Fibroblast of skin of right biceps (primary cell): ENCODE measurements around the gene H6PD.
A peak's percentile ranks its signal among the peaks of the same experiment; 100 is the strongest.

Source experiments
- DNase-seq: peaks from one replicate; pipeline ENCODE4 v3.0.0-alpha.2; 2013

H6PD gene

DNA sequence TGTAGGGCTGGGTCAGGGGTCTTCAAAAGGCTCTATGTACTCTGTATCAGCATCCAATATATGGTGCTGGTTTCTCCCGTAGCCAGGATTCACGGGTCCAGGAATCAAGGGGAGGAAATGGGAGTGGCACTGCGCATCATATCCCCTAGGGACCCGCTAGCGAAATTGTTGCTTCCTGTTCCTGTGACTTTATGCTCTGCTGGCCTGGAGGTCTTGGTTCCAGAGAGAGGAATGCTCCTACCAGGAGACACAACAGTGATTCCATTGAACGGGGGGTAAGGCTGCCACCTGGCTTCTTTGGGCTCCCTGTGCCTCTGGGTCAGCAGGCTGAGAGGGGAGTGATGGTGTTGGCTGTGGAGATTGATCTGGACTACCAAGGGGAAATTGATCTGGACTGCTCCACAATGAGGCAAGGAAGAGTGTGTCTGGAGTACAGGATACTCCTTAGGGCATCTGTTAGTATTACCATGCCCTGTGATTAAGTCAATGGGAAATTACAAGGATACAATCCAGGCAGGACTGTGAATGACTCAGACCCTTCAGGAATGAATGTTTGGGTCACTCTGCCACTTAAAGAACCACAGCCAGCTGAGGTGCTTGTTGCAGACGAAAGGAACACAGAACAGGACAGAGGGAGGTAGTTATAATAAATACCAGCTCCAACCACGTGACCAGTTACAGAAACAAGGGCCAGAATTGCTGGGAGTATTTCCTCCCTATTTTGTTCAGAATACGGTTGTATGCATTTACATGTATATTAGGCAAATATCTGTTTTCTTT is 68.4 kb downstream of the H6PD start:
- DNase-seq: peak; percentile 94

DNA sequence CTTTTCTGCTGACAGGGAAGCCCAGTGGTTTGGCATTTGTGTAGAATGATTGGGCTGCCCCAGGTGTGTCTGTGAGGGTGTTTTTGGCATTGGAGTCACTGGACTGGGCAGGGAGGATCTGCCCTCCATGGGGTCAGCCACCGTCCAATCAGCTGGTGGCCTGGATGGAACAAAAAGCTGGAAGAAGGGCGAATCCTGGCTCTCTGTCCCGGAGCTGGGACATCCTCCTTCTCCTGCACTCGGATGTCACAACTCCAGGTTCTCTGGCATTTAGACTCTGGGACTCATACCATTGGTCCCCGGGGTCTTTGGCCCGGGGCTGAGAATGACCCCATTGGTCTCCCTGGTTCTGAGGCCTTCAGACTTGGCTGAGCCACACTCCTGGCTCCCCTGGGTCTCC is 69.3 kb downstream of the H6PD start:
- DNase-seq: no peak

DNA sequence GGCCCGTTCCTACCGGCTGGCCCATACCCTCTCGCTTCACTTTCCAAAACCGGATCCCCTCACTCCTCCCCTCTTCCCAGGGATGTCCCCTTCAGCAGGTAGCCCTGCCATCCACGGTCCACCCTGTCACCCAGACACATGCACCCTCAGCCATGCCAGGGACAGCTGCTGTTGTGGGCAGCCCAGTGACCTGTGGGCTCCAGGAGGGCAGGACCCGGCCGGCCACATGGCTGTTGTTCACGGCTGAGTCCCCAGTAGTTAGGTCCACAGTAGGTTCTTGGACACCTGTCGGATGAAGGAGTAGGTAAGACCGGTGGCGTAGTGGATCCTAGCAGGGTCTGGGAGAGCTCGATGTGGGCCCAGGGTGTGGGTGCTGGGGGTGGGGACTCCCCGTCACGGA is 70.6 kb downstream of the H6PD start:
- no peak for DNase-seq

GRCh38 chr1:9306006-9306405 is 71.4 kb downstream of the H6PD start:
- no peak for DNase-seq

GRCh38 chr1:9307303-9307702 is 72.7 kb downstream of the H6PD start:
- DNase-seq: no peak

GRCh38 chr1:9308236-9308785 is 73.7 kb downstream of the H6PD start:
- no peak for DNase-seq

- no peak for DNase-seq
Measured at GRCh38 chr1:9309080-9309479, 74.5 kb downstream of the H6PD start.

DNA sequence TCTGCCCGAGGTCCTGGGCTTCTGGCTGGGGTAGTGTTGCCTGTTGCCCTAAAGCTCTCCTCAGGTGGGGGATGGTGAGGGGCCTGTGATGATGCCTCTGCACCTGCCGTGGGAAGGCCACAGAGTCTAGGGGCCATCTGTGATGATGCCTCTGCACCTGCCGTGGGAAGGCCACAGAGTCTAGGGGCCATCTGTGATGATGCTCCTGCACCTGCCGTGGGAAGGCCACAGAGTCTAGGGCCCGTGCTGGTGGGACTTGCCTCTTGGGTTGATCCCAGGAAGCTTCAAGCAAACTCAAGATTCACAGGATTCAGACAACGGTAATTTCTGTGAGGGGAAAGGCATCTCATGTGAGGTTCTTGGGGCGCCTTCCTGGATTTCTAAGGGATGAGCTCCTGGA is 75.4 kb downstream of the H6PD start:
- DNase-seq: no peak

GRCh38 chr1:9311029-9311428 is 76.5 kb downstream of the H6PD start:
- no peak for DNase-seq

GRCh38 chr1:9311479-9311878 is 76.9 kb downstream of the H6PD start:
- no peak for DNase-seq

DNA sequence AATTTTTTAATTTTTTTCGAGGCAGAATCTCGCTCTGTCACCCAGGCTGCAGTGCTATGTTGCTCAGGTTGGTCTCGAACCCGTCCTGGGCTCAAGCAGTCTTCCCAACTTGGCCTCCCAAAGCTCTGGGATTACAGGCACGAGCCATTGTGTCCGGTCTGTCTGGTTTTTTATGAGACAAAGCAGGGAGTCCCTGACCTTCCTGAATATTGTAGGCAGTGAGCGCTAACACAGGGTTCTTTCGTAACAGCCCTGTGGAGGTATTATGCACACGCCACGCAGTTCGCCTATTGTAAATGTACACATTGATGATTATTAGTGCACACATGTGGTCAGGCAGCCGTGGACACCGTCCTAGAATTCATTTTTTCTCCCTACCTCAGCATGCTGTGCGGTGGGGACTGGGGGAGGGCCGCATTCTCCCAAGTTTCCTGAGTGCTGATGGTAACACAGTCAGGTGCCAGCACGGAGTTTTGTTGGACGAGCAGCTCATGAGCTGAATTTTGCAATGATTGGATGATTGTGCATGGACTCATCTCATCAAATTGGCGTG is 77.7 kb downstream of the H6PD start:
- no peak for DNase-seq

DNA sequence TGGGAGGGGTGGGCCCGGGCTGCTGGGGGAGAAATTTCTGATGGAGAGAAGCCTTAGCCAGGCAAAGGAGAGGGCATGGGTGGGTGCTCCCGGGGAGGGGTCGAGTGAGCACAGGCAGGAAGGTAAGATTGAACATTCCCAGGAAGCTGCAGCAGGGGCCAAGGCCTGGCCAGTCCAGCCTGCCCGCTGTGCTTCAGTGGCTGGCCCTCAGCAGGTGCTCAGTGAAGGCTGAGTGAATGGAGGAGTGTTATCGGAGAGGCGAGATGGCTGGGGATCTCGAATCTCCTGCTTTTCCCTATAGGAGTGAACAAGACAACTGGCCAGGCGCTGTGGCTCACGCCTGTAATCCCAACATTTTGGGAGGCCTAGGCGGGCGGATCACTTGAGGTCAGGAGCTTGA is 79.0 kb downstream of the H6PD start:
- DNase-seq: no peak

- DNase-seq: no peak
Measured at GRCh38 chr1:9314111-9314510, 79.5 kb downstream of the H6PD start.

DNA sequence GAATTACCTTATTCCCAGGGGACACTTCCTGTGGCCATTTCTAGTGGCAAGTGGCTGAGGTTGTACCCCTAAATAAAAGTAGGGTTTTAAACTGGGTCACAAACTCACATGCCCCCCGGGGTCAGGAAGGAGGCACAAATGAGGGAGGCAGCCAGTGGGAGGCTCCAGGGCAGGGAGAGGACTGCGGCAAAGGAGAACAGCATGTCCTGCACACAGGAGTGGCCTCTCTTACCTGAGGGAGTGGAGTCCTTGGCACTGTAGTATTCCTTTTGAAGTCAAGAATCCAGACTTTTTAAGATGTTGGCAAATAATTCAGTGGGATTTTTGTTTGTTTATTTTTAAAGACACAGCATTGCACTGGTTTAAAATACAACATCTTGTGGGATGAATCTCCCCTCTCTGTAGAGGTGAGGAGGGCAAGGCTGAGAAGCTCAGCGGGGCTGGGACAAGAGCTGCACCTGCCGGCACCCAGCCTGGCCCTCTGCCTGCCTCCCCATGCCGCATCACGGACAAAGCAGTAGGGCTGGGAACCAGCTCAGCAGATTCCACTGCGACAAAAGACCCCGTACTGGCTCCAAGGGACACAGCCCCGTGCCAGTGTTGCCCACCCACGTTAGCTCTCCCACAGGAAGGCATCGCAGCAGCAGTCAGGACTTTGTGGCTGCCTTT is 80.3 kb downstream of the H6PD start:
- DNase-seq: no peak

DNA sequence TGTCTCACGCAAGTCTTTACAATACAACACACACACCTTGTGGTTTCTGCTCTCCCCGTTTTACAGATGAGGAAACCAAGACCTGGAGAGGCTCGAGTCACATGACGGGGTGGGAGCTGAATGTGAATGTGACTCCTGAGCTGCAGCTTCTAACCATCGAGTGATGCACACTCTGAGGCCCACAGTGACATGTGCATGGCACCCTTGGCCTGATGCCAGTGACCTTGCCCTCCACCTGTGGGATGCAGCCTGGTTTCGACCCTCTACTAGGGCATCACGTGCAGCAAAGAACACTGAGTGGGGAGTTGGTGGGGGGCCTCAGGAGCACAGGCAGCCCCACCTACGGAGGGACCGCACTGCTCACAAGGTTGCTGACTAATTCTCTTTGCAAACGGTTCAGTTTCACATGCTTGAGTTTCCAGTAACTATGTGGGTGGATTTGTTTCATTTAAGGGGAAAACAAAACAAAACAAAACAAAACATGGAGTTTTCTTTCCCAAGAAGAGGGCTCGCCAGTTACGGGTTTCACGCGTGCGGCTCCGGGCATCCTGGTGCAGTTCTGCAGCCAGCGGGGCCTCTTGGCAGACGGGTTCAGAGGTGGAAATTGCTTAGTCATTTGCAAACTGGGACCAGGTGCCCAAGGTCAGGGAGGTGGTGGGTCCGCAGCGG is 81.0 kb downstream of the H6PD start:
- peak; percentile 22 for DNase-seq

- DNase-seq: no peak
Measured at GRCh38 chr1:9316080-9316444, 81.5 kb downstream of the H6PD start.

GRCh38 chr1:9316512-9316911 is 81.9 kb downstream of the H6PD start:
- no peak for DNase-seq

DNA sequence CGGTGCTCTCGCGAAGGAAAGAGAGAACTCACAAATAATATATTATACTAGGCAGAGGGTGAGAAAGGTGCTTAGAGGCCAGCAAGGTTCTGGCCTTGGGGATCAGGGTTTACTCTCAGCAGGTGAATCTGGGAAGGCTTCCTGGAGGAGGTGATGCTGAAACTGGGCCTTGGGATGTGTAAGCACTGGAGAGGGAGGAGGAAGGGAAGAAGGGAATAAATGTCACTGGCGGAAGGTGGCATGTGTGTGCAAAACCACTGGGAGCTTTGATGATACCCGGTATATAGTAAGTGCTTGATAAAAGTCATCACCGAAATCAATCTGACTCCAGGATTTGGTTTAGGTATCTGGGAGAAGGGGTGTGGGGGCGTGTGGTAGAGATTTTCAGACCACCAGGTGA is 82.5 kb downstream of the H6PD start:
- no peak for DNase-seq

DNA sequence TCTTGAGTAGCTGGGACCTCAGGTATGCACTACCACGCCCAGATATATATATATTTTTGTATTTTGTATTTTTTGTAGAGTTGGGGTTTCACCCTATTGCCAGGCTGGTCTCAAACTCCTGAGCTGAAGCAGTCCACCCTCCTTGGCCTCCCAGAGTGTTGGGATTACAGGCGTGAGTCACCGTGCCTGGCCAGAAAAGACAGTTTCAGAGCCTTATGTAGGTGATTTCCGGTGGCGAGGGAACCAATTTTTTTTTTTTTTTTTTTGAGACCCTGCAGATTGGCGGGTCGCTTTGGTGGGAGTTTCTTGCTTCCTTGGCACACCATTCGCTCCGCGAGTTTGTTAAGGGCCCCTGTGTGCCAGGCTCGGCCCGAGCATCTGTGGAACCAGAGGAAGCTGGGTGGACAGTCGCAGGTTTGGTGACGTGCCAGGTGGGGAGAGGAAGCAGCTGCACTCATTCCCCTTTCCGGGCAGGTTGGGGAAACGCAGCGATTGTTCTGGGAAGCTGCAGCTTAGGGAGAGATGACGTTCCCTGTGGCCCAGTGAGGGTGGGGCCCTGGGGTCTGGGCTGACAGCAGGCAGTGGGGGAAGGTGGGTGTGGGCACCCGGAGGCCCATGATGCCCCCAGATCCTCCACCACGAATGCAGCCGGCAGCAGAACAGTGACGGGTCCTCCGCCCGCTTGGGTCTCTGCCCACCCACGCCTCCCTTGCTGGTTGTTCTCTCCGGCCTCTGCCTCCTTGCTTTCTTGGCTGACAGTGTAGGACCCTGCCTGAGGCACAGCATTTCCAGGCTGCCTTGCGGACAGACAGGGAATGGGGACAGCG is 83.2 kb downstream of the H6PD start:
- peak; percentile 52 for DNase-seq

- DNase-seq: no peak
Measured at GRCh38 chr1:9319208-9319788, 84.7 kb downstream of the H6PD start.

- DNase-seq: no peak
Measured at GRCh38 chr1:9319789-9320519, 85.4 kb downstream of the H6PD start.
